GM18909 (cell line): ENCODE measurements around the gene RHOBTB1.

Experiments used
- ATAC-seq: cut with Tn5 transposase; IDR thresholded peaks from one replicate; pipeline ENCODE4 v1.9.1; 2021; ENCODE audit warnings: mild to moderate bottlenecking; ENCODE audit not compliant: unreplicated experiment, poor library complexity

Gene RHOBTB1

DNA sequence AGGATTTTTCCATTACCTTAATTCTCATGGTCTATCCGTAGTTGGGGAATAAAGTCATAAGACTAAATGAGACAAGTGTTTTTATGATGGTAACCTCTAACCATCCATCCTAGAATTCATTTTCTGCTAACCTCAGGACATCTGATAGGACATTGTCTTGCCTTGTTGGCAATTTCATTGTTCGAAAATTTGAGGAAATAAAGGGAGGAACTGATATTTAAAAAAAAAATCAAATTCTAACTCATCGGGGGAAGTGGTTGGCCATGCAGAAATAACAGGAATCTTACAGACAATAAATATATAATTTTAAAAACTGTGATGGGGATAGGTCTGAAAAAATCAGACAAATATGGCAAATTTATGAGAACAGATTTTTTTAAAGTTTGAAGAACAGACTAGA is 21.7 kb upstream of the RHOBTB1 start:
- ATAC-seq, result no peak

DNA sequence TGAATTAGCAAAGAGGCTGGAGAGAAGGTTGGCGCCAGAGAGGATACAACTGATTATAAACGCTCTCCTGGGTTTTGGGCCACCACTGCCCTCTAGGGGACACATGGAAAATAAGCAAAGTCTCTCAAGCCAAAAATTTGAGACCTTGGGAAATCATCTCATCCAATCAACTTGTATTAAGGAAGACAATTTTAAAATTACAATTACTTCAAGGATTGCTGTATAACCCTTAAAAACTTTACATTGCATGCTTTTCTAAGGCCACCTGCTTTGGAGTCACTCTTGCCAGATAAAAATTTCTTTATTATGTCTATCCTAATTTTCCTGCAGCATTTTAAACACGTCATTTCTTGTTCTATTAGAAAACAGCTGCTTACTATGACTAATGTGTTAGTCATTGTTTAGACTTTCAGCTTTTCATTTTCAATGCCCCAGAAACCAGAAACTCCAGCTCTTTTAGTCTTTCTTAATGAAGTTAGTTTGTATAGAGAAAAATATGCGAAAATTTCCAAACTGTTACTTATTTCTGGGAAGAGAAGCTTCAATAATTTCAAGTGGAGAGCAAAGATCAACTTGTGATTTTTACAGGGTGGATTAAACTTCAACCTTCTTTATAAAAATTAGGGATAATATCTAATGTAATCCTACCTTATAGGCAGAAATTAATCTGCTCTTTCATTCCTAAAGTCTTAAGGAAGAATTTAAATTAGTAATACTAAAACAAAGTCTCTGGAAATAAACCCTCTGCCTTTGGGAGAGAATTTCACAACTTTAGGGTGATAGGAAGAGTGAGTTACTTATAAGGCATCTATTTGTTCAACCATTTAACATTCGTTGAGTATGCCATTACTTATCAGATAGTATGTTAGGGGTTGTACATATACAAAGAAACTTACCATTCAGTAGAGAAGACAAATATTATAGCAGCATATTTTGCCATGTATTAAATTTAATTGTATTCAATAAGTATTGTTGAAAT is 20.6 kb upstream of the RHOBTB1 start:
- ATAC-seq, result peak; percentile 77

DNA sequence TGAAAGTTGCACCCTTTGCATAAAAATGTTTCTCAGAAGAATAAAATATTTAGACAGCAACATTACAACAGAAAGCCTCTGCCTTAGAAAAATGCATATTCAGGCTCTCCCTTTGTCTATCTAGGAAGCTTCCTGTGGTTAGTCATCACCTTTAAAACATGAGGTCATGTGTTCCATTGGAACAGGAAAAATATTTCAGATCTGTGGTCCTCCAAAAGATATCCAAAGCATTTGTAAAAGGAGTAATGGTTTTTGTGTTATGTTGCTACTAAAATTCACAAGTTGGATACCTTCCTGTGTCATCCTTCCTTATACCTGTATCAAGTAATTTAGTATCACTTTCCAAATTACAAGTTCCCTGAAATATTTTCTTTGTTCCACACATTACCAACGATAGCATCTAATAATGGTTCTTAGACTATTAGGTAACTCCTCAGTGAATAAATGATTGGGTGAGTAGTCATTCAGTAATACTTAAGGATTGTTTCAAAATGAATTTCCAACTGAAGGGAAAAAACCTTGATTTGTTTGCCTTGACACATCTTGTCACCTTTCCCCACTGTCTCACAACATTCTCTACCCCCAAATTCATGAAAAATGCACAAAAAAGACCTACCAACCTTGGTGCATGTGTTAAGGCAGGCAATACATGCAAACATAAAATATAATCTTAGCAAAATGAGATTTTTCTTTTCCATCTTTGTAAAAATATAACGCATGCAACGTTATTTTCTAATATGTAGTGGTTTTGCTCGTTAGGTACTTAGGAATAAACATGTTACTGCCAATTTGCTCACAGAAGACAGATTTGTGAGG is 19.7 kb upstream of the RHOBTB1 start:
- no peak for ATAC-seq

DNA sequence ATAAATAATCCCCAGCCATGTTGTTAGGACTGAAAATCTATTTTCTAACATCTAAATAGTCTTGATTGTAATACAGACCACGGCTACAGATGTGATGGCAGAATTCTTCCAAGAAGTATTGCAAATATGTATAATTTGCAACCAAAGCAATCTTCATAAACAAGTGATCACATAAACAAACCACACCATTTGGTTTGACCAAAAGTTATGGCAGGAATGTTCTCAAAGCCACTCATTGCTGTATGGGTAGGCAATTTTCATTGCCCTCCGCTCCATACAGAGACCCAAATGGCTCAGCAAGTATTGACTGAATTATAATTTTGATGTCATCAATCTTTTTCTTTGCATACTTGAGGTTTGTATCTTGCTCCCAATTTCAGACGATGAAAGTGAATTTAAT is 19.0 kb upstream of the RHOBTB1 start:
- ATAC-seq, result no peak

DNA sequence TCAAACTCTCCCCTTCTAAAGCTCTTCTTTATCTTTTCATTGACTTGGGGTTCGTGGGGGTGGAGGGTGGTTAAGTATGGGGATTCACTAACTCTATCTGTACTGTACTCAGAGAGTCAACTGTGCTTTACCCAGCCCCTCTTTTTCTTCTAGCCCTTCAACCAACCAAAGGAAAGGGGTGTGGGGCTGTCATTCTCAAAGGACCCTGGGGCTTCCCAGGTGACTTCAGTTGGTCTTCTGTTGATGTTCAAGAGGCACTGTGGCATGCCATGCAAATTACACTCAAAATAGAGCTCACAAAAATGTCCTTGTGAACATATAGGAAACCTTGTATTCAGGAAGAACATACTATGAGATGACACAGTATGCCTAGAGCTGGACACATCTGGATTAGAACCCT is 16.9 kb upstream of the RHOBTB1 start:
- ATAC-seq, result no peak

DNA sequence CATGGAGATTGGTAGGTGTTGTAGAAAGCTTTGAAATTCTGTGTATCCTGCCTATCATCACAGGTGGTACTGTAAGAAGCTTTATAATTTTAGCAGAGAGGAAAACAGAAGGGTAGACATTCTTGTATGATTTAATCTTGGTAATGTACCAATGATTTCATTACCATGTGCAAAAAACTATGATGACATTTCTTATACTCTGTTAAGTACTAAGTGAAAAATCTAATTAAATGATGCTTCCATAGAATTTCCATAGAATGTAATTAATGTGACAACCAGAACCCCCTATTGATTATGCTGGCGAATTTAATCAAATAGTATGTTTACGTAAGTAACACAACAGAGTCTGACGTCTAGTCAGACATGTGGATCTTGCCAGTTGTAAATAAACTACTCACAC is 16.0 kb upstream of the RHOBTB1 start:
- no peak for ATAC-seq

DNA sequence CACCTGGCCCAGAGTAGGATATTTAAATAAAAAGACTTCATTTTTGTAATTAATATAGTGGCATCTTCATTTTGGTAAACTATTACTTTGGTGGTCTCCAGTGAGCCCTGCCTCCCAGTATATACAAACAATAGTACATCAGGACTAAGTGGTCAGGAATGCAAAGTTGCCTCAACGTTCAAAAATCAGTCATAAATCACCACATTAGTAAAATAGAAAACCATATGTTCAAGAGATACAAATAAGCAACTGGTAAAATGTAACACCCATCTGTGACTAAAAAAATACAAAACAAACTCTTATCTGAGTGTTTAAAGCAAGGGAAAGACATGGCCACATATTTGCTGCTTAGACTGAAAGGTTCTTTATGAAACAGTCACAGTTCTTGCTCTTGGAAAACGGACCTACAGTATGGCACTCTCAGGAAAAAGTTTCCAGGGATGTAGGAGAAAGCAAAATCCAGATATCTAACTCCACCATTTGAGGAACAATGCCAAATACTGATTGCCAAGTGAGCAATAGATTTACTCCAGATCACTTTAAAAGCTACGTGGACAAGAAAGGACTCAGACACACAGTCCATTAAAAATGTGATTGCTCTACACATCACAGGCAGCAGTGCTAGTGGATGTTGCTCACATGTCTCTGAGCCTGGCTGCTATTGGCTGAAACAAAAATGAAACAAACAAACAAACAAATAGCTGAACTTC is 15.1 kb upstream of the RHOBTB1 start:
- ATAC-seq, result no peak

DNA sequence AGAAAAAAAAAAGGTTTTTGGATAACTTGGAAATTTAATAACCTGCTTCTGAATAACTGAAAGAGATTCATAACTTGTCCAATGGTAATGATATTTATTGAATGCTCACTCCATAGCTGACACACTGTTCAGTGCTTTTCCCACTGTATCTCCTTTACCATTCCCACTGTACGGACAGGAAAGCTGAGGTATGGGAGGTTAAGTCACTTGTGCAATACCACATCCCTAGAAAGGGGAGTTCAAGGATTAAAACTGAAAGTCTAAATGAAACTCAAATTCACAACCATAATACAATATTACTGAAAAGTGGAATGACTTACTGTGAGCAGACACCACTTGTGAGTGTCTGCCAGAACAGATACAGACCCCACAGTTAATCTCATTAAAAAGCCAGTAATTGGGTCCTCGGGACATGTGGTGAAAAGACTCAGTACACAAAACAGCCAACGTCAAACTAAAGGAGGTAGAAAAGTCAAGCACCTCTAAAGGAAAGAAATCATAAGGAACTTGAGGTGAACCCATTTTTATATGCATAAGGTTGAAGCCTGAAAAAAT is 13.8 kb upstream of the RHOBTB1 start:
- ATAC-seq, result no peak

DNA sequence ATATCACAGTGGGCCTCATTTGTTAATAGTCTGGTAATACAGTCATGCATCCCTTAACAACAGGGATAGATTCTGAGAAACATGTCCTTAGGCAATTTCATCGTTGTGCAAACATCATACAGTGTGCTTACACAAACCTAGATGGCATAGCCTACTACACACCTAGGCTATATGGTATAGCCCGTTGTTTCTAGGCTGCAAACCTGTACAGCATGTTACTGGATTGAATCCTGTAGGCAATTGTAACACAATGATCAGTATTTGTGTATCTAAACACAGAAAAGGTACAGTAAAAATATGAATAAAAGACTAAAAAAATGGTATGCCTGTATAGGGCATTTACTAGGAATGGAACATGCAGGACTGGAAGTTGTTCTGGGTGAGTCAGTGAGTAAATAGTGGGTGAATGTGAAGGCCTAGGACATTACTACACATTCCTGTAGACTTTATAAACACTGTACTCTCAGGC is 12.0 kb upstream of the RHOBTB1 start:
- no peak for ATAC-seq

DNA sequence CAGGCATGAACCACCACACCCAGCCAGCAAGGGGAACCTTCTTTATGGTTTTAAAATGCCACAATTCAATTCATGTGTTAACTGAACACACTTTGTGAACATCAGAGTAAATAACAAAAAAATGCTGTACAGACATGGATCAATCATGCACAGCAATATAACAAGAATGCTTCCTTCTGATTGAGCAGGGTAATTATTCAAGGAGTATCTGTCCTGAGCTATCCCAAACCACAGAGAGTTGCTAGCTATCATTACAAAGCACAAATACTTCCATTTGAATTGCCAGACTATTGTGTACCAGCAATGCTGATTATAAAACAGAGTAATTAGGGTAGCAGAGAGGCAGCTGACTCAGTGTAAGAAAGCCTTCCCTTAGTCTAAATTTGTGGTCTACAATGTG is 11.3 kb upstream of the RHOBTB1 start:
- ATAC-seq, result no peak

DNA sequence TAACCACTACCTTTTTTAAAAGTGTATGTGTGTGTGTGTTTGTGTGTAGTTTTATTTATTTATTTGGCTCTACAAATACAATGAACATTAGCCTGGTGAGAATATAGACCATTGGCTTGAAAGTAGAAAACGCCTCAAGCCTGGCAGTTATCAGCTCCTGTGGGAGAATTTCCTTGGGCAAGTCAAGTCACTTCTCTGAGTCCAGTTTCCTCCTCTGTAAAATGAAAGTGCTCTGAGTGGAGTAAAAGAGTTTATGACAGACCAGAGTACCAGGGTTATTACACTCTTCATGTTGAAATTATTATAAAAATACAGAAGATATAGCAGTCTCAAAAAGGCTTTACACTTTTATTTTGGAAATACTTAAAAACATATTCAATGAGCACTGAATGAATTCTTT is 10.1 kb upstream of the RHOBTB1 start:
- no peak for ATAC-seq

DNA sequence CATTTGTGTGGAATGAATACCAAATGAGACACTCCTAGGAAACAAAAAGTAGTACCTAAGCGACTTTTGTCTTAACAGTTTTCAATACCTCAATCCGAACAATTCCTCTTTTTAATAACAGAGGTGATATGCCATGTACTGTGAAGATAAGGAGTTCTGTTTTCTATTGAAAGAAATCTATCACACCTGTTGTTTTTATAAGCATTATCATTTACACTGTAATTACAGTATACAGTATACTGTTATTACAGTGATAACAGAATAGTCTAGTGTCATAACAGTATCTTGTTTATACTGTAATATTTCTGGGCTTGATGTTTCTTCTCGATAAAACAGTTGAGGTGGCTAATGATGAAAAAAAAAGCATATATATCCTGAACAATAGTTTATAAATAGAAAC is 9.4 kb upstream of the RHOBTB1 start:
- no peak for ATAC-seq

DNA sequence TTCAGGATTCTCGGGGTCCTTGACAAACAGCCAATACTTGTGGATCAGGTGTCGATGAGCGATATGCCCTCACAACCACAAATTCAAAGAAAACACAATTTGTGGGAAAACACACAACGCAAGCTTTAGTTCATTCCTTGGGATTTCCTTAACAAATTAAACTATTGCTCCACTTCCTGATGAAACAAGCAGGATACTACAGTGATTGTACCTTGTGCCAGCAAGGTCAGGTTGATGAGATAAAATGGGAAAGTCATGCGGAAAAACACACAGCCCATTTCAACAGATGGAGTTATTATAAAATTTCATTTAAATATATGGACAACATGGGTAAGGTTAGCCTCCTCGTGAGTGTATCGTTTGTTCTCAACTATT is 8.8 kb upstream of the RHOBTB1 start:
- no peak for ATAC-seq

DNA sequence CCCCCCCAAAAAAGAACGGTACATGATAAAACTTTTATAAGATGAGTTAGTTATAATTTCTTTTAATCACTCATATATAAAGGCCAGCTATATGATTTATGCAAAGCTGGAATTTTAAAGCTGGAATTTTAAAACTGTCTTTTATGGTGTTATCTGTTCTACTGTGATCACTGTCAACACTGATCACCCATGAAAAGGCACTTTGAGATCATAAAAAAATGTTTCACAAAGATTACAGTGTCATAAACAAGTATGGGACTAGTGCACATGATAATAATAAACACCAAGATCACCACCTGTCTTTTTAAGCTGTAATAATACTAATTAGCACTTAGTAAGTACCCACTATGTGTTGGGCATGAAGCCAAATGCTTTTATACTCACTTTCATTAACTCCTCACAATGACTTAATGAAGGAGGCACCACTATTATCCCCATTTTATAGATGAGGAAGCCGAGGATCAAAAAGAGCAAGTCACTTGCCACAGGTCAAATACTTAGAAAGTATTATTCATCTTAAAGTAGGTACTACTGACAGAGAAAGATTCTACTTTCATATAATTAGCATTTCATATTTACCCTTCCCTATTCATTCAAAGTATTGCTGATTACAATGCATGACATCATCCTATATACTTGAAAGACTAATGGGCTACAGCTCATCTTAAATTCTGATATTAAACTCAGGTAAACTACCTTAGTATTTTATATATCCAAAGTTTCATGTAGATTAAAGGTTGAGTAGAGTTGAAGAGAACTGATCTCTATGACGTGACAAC is 8.3 kb upstream of the RHOBTB1 start:
- ATAC-seq, result no peak

DNA sequence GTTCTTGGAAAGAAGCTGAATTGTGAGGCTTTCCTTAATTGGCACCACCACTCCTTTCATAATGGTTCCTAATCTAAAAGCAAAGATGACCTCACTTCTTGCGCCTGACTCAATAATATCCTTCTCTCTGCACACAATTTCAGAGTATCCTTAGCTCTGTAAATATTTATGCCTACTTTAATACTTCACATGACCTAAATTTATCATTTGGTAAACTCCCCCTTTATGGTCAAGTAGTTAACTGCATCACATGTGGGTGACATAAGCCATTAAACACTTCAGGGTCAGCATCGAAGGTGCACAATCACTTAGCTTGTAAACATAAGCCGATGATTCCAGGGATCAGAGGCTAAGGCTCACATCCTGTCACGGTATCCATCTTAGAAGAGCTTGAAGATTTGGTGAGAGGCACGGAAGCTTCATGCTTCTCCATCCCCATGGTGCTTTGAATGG is 7.3 kb upstream of the RHOBTB1 start:
- ATAC-seq, result no peak

DNA sequence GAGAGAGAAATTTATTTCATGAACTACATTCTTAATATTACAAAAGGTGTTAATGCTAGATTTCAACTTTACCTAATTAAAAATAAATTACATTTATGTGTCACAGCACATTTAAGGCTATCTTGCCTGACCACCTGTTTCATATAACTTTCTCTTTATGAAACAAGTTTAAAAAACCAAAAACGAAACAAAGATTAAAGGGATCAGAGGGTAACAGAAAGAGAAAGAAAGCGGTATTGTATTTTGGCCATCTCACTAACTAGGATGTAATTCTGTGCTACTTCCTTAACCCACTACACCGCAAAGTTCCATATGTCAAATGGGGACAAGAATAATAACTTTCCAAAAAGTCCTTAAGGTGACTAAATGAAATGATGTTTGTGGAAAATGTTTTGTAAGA is 6.3 kb upstream of the RHOBTB1 start:
- peak; percentile 81 for ATAC-seq

DNA sequence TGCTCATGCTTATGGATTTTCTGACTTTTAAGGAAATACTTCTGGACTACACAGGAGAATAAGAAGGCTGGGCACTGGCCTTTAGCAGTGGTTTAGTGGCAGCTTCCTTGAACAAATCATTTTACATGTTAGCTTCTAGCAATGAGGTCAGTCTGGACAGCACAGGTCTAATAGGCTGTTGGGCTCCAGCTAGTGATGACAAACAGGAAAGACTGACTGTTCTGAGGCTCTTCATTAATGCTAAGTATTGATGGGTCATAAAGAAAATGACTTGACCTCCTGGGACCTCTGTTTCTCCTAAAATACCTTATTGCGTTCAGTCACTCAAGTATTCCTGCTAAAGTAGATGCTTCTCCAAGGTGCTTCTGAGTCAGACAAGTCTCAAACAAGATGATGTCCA is 4.9 kb upstream of the RHOBTB1 start:
- no peak for ATAC-seq

DNA sequence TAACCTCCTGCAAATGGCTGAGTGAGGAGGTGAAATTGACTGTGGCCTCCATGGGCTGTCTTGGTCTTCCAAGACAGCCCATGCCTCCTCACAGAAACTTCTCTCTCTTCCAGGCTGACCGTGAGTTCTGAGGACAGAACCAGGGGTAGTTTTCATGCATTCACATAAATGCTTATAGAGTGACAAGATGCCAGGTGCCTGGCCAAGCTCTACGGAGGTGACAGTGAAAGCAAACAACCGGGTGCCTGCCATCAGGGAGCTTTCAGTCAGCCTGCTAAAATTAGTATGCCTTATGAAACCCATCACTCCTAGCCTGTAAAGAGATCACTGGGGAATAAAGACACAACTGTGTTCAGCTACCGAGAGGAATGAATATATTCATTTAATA is 919 bp upstream of the RHOBTB1 start:
- no peak for ATAC-seq

DNA sequence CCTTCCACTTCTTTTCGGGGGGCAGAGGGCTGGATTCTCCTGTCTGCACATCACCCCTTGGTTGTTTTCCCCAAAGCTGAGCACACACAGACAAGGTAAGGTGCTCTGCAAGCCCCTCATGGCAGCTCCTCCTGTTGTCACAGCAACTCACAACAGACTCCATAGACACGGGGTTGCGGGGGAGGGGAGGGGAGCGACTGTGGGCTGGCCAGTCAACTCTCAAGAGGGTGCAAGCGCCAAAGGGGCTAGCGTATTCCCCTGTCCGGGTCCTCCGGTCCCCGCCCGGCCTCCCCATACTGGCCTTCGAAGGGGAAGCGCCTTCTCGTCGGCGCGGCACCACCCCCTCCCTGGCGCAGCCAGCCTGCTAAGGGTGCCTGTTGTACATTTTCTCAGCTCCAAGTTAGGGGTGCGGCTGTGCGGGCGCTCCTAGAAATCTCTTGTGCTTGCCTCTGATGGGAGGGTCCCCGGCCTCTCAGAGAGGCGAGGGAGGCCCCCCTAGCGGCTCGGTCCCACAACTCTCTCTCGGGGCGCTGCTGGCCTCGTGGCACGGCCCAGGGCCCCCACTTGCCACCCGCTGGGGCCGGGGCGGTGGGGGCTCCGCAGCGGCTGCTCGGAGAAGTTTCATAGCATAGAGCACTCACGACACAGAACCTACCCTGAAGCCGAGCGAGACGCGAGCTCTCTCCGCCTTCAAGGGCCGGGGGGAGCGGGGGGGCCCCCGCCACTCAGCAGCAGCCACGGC is 498 bp downstream of the RHOBTB1 start:
- peak; percentile 42 for ATAC-seq
